Measurements from ENCODE around the gene OR2A42.
"Not testable (repeated sequence)": the region's sequence is repeated elsewhere in the genome, so short reads cannot be mapped to it uniquely, and the experiment has no call there.

Gene OR2A42

DNA sequence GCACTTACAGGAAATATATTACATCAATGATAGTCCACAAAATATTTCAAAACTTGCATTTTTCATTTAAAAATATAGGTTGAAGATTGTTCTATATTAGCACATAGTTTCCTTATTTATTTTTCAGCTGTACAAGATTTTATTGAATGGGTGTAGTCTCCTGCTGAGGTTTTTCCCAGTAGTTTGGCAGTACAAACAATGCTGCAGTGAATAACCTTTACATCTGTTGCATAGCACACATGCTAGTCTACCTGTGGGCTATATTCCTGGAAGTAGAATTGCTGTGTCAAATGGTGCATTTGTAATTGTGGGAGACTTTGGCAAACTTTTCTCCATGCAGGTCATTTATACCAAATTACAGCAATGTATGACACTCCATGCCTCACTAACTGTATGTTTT is 18.9 kb downstream of the OR2A42 start:
- DNase-seq: not testable (repeated sequence)

DNA sequence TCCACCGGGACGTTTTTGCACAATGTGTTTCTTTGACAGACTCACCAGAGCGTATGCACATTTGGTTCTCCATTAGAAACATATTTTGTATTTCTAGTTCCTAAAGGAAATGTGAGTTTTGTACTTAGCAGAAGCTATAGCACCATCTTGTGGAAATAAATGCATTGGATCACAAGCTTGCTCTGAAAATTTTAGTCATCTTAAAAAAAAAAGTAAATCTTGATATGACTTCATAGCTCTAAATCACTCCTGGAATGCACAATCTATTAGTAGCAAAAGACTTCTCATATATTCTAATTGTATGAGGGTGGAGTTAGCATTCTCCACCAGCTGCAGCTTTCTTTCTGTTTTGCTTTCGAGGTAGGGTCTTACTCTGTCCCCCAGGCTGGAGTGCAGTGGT is 20.3 kb downstream of the OR2A42 start:
- DNase-seq: not testable (repeated sequence)

DNA sequence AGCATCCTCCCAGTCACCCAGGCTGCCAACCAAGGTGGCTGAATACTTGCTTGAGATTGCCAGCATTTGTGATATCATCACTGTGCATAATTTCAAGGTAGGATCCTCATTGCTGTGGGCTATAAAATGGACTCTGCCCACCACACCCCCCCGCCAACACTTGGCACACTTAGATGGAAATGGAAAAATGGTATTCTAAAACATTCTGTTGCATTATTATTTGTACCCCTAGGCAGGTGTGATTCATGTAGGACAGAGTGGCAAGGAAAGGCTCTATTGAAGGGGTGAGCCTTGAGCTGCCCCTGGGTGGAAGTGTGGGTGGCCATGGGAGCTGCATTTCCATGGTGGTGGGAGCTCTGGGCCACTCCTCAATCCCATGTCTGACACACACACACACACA is 20.8 kb downstream of the OR2A42 start:
- not testable (repeated sequence) for DNase-seq

DNA sequence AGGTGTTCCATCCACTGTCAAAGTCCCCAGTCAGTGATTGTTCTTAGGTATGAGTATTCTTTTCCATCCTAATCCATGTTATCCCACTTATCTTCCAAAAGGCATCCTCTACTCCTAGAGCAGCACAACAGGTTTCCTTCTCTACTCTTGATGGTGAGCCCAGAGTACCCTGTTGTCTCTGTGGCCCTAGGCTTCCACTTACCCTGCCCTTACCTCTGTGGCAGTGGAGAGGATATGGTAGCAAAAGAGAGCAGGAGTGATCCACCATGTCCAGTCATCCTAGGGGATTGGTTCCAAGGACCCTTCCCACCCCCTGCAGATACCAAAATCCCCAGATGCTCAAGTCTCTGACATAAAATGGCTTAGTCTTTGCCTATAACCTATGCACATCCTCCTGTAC is 22.2 kb downstream of the OR2A42 start:
- DNase-seq: not testable (repeated sequence)

DNA sequence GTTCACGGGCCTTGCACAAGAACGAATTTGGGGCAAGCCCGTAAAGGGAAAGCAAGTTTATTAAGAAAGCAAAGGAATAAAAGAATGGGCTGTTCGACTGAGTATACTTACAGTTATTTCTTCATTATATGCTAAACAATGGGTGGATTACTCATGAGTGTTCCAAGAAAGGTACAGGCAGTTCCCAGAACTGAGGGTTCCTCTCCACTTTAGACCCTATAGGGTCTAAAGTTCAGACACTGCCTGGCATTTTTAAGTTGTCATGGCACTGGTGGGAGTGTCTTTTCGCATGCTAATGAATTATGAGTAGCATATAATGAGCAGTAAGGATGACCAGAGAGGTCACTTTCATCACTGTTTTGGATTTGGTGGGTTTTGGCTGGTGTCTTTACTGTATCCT is 34.1 kb downstream of the OR2A42 start:
- DNase-seq: not testable (repeated sequence)

DNA sequence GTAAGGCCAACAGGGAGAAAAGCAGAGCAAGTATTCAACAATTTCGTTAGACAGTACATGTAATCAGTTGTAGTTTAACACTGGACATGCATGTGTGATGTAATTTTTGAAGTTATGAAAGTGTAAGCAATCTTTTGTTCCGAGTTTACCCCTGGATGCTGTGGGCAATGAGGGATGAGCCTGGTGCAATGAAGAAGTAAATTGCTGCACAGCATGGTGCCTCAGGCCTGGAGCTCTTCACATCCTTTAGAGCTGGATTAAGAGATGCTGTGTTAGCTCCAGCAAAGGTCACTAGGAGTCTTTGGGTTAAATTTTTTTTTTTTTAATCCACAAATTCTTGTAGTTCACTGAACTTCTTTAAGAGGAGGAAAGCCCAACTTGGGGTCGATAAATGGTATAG is 36.3 kb downstream of the OR2A42 start:
- DNase-seq: not testable (repeated sequence)

DNA sequence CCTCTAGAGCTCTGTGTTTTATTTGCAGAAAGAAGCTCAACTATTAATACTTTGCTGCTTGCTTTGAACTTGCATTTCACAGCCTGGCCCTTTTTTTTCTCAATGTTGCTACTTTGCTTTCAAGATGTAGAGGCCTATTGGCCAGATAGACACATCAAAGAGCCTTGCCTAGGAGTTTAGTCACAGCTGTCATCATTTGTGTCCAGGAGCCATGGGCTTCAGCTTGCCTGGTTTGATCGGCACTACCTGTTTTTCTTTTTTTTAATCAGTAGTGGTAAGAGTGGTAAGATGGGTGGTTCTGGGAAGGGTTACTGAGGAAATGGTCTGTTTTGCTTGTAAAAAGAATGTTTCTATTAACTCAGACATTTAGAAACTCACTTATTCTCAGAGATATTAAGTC is 37.4 kb downstream of the OR2A42 start:
- DNase-seq: not testable (repeated sequence)

DNA sequence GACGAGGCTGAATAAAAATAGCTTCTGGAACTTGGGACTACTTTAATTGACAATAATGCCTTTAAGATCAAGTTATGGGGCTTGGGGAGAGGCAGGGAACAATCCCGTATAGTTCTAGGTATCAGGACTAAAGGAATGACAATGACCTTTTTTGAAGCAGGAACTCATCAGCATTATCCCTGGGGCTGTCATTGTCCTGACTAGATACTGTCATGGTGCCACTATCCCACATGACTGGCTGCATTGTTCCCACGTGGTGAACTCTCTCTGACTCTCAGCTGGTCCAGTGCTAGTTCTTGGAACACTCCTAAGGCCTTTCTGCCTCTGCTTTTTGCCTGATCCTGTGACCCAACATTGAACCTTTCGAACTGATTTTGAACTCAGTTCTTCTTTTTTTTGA is 40.5 kb downstream of the OR2A42 start:
- DNase-seq: not testable (repeated sequence)

DNA sequence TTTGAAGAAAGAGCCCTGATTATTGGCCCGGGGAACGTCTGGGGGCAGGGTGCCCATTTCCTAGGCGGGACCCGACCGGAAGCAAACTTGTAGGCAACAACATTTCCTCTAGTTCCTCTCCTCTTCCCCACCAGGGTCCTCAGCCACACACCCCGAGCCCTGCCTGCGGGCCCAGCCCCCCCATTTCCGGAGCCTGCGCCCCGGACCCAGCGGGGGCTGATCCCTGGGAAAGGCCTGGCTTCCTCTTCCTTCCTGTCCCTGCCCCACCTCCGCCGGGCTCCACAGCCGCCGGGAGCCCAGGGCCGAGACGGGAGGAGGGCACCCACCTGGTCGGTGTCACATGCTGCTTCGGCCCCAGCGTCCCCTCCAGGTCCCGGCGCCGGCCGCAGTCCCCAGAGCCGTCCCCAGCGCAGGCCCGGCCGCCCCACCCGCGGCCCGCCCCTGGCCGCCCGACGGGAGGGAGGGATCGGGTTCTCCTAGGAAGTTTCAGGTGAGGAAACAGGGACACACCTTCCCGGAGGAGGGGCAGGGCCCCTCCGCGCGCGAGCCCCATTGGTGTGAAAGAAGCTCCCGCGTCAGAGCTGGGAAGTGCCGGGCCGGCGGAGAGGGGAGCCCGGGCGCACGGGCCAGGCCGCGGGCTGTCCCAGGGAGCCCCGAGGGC is 44.1 kb downstream of the OR2A42 start, which contains the start of gene ARHGEF35:
Gene ARHGEF35 (minus strand): TSS at position 622 of the 661 bp plus-strand sequence. CDS start 7,450 bp downstream, outside the sequence.
- not testable (repeated sequence) for DNase-seq

DNA sequence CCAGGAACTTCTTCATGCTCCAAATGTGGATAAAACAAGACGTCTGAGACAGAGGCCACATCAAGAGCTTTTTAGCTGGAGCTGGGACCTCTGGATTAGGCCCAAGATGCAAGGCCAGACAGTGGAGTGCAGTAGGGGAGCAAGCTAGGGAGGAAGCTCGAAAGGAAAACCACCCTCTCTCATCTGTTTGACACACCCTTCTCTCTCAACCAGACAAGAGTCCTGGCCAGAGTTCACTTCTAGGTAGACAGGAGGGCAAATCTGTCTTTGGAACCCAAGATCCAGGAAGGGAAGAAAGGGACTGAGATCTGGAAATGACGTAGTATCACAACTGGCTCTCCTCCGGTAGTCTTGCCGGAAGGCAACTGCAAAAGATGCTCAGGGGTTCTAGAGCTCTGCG is 45.0 kb downstream of the OR2A42 start:
- DNase-seq: not testable (repeated sequence)

DNA sequence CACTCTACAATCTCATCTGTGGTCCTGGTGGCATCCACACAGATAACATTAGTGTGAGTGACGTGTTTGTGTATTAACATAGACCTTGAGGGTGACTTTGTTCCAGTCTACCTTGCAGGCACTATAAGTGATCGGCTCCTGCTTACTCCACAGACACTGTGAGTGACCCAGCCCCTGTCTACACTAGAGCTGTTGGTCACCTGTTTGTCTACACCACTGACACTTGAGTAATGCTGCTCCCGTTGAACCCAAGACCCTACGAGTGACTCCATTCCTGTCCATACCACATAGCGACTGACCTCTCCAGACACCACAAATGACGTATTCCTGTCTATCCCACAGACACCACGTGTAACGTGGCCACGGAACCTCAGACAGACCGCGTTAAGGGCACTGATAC is 45.6 kb downstream of the OR2A42 start:
- not testable (repeated sequence) for DNase-seq

DNA sequence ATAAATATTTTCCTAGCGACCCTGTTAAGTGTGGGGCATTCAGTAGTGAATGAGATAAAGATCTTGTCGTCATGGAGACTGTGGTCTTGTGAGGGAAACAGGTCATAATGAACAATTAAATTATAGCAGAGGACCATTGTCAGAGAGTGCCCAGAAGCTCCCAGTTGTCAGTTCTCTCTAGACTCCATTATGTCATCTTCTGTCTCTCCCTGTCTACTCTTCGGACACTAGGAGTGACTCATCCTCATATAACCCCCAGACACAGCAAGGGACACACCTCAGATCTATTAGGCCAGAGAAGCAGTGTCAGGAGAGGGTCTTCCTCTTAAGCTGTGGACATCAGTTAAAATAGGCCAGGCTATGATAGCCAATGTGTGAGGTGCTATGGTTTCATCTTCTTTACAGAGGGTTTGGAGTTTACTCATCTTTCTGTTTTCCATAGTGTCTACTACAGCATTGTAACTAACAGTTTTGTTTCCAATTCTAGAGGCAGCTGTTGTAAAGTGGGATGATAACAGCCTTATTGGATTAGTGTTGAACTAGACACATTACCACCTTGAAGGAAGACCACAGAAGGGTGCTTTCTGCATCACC is 50.7 kb downstream of the OR2A42 start:
- not testable (repeated sequence) for DNase-seq

DNA sequence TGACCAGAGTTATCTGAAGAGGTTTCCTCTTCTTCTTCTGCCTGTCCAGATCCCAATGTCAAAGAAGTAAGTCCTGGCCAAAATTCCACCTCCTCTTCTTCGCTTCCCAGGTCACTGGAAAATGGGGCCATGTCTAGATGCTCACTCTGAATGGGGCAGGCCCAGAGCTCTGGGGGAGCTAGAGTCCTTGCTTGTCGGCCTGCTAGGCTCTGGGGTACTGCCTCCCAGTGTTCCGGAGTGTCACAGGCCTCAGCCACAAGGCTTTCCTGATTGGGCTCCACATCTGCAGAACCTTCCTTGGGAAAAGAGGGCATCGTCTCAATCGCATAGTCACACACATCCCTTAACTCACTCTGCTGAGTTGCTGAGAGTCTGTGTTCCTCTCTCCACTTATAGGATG is 51.6 kb downstream of the OR2A42 start:
- not testable (repeated sequence) for DNase-seq

DNA sequence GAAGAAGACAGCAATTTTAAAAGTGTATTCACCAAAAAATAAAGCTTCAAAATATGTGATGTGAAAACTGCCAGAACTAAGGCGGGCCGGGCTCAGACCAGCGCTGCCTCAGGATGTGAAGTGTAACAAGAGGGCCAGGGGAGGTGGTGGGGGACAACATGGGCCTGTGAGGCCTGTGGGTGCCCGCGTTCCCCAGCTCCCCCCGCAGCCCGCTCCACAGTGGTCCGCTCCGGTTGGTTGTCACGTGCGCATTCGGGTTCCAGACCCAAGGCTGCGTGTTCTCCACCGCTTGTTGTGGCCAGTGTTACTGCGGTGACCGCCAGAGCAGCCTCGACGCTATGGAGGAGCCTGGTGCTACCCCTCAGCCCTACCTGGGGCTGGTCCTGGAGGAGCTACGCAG is 56.2 kb downstream of the OR2A42 start, which contains the start of gene CTAGE4:
Gene CTAGE4 (plus strand): TSS at position 301 of the 400 bp plus-strand sequence. CDS start 38 bp downstream, at position 339.
- DNase-seq: not testable (repeated sequence)

DNA sequence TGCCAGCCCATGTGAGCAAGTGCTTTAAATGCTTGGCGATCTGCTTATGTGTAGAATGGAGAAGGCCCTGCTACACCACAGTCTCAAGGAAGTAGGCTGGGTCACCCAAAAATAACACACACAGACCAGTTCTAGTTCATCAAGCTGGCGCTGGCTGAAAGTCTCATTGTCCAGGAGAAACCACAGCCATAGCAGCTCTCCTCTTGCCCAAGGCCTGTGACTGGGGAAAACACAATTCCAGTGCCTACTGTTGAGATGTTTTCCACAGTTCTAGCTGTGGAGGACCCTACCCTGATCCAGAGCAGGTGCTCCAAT is 60.3 kb downstream of the OR2A42 start:
- not testable (repeated sequence) for DNase-seq

DNA sequence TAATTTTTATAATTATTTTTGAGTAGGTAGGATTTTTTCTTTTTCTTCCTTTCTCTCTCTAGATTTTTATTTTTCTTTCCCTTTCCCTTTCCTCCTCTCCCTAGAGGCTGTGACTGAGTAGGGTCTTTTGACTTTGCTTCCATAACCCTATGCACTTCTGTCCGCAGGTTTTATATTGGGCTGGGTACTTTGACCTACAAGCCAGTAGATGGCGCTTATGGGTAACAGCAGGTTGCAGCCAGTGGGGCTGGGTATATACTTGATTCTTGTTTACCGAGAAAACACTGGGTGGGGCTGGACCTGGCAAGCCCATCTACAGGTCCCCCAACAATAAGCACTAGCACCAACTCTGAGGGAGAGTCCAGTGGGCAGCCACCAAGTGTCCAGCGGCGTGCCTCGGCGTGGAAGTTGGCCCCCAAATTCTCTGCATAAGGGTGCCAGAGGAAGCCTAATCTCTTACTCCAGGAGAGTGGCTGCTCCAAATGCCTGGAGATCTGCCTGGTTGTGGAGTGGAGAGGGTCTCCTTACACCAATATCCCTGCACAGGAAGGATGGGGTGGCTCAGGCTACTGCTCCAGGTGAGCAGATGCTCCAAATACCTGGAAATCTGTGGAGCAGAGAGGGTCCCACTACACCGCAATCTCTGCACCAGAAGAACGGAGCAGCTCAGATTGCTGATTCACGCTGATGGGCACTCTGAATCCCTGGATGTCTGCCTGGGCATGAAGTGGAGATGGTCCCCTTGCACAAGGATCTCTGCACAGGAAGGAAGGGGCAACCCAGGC is 60.8 kb downstream of the OR2A42 start:
- peak; percentile 27 for DNase-seq
